WTC11 (cell line): Measurements from ENCODE around the gene ZDHHC16.

Experiments used
- IRF2 ChIP-seq: sonication (generic); formaldehyde crosslinking; IDR thresholded peaks from 2 replicates; pipeline ENCODE4 v1.8.0; 2022; ENCODE audit warnings: low read depth, missing genetic modification reagents, borderline replicate concordance
- ZBTB21 ChIP-seq: sonication (generic); formaldehyde crosslinking; IDR thresholded peaks from 2 replicates; pipeline ENCODE4 v1.8.1; 2023; ENCODE audit warnings: mild to moderate bottlenecking, missing genetic modification reagents, borderline replicate concordance

GRCh38 chr10:97474918-97475317, 28.9 kb downstream of the ZDHHC16 start:
- TF ChIP-seq IRF2 (CRISPR knock-in tag) = no peak
- no peak for TF ChIP-seq ZBTB21 (CRISPR knock-in tag)
